ENCODE data around the gene C3orf85.

C3orf85 gene

DNA sequence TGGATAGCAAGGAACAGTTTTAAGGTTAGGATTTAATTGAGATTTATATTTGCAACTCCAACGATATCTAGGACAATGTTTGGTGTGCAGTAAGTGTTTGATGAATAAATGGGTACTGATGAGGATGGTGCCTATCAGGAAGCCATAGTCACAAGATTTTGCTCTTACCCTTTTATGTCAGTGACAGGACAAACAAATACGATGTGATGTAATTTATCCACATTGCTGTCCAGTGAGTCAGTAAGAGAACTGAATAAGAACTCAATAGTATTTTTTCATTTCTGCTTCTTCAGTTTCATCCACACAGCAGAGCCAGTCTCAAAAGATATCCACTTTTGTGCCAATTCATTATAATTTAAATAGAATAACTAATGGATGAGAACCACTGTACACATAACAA is 18.5 kb downstream of the C3orf85 start:
- no peak for DNase-seq

DNA sequence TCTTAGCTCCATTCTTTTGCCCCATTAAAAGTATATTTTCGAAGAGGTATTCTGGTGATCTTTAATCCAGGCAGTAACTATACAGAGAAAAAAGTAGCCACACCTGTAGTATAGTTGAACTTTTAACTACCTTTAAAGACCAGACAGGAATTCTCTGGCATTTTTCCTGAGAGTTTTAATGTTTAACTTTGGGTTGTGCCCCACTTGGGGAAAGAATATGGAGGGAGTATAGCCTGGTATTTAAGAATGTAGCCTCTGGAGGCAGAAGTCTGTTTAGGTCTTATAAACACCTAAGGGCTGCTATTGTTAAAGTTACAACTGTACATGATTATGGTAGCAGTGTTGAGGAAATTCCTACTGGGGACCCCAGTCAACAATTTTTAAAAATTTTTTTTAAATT is 19.3 kb downstream of the C3orf85 start:
- no peak for DNase-seq

DNA sequence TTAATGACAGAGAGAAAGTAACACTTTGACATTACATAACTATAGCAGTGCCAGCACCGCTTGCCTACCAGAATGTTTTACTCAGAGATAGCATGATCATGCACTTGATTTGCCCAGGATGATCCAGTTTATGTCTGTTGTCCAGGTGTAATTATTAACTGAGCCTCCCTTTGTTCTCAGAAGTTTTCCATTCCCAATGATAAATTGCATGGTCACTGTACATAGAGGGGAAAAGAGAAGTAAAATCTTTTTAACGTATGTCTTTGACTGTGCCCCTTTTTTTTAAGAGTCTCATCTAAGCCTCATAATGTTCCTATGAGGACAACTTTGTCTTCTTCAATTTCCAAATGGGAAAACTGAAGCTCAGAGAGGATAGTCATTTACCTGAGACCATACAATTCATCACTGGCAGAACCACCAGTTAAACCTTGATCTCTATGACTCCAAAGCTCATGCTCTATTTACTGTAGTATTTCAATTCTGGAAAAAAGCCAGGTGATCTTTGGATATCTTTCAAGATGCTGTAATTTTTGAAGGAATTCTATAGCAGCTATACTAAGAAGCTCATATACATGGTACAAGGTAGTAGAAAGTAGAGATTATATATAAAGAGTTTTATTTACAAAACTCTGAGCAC is 25.1 kb downstream of the C3orf85 start:
- no peak for DNase-seq

GRCh38 chr3:109165905-109166304 is 29.4 kb downstream of the C3orf85 start:
- DNase-seq, result no peak

- no peak for DNase-seq
Measured at GRCh38 chr3:109171479-109171878, 35.0 kb downstream of the C3orf85 start.

GRCh38 chr3:109175411-109175810 is 38.9 kb downstream of the C3orf85 start:
- DNase-seq, result no peak

- no peak for DNase-seq
Measured at GRCh38 chr3:109176726-109177125, 40.2 kb downstream of the C3orf85 start.

GRCh38 chr3:109177908-109178307 is 41.4 kb downstream of the C3orf85 start:
- DNase-seq, result no peak

- no peak for DNase-seq
Measured at GRCh38 chr3:109178708-109179107, 42.2 kb downstream of the C3orf85 start.

DNA sequence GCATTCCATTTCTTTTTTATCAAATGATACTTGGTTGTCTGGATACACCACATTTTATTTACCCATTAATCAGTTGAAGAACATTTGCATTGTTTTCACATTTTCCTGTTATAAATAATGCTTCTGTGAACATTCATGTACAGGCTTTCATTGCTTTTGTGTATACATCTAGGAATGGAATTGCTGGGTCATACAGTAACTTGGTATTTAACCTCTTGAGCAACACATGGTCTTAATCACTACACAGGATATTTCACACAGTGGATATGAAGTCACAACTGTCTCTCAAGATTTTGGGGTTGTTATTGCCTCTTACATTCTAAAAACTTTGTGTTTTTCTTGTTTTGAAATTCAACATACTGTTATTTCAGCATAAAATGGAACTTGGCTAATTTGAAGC is 48.2 kb downstream of the C3orf85 start:
- no peak for DNase-seq

GRCh38 chr3:109187390-109187789 is 50.9 kb downstream of the C3orf85 start:
- DNase-seq, result no peak

- no peak for DNase-seq
Measured at GRCh38 chr3:109188741-109189140, 52.2 kb downstream of the C3orf85 start.

DNA sequence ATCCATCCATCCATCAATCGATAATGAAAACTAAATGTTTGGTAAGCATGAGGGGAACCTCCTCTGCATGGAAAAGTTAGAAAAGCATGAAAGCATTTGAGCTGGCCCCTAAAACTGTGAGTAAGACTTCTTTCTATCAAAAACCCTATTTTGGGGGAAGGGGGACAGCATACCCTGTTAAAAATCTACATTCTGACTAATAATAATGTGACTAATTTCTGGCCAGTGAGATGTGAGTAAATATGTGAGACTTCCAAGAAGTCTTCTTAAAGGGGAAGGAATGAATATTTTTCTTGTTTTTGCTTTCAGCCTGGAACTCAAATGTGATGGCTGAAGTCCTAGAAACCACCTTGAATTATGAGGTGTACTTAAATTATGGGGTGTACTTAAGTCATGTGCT is 54.9 kb downstream of the C3orf85 start:
- DNase-seq, result no peak

GRCh38 chr3:109195815-109196214 is 59.3 kb downstream of the C3orf85 start:
- DNase-seq, result peak; percentile 3
